ENCODE results near the gene LRRC4C. TPM values are rescaled to one million over a fixed set of nuclear protein-coding genes. Genes with fewer than 3 reads are reported as not detected.

LRRC4C gene
- total and polyA plus RNA-seq, 4 donors = 0.33 to 5.3 (median 0.43) TPM

- no peak overlapping the region for H3K27ac ChIP-seq (ENCODE audit: low read depth in 1 of 2, low read length in 1 of 2)
- no peak for TF ChIP-seq CTCF (IDR thresholded peaks at IDR 0.05; ENCODE audit: control extremely low read depth, extremely low read depth)
- no peak for ATAC-seq (ENCODE audit: insufficient read depth, low FRiP score)
- no peaks in the 10 kb centered on the region for H3K4me1 ChIP-seq (ENCODE audit: control insufficient read depth in 5 of 5, insufficient read depth in 5 of 5, low read length in 5 of 5)
- H3K9me3 ChIP-seq (ENCODE audit: control insufficient read depth in 4 of 4, insufficient read depth in 3 of 4, low read length in 3 of 4) = no peaks in the 10 kb centered on the region
- H3K9ac ChIP-seq (ENCODE audit: insufficient read depth in 1 of 2, low read length in 2 of 2) = no peak overlapping the region
- no peak overlapping the region for H3K4me3 ChIP-seq
- no peaks in the 10 kb centered on the region for H3K36me3 ChIP-seq (ENCODE audit: control insufficient read depth in 4 of 4, insufficient read depth in 4 of 4, low read length in 4 of 4)
- no peak for DNase-seq
- no peaks in the 10 kb centered on the region for H3K27me3 ChIP-seq (ENCODE audit: control insufficient read depth in 3 of 3, insufficient read depth in 3 of 3, low read length in 2 of 3)
Observed at GRCh38 chr11:41005986-41006385, 453.5 kb downstream of the LRRC4C start.

GRCh38 chr11:41003339-41004282, 455.8 kb downstream of the LRRC4C start:
- Histone ChIP-seq H3K9me3 (ENCODE audit: control insufficient read depth in 4 of 4, insufficient read depth in 3 of 4, low read length in 3 of 4) (no peaks in the 10 kb centered on the region), H3K4me3 (no peak overlapping the region), H3K27me3 (ENCODE audit: control insufficient read depth in 3 of 3, insufficient read depth in 3 of 3, low read length in 2 of 3) (no peaks in the 10 kb centered on the region), H3K9ac (ENCODE audit: insufficient read depth in 1 of 2, low read length in 2 of 2) (no peak overlapping the region), H3K27ac (ENCODE audit: low read depth in 1 of 2, low read length in 1 of 2) (no peak overlapping the region), H3K4me1 (ENCODE audit: control insufficient read depth in 5 of 5, insufficient read depth in 5 of 5, low read length in 5 of 5) (no peaks in the 10 kb centered on the region), H3K36me3 (ENCODE audit: control insufficient read depth in 4 of 4, insufficient read depth in 4 of 4, low read length in 4 of 4) (no peaks in the 10 kb centered on the region)
- TF ChIP-seq CTCF (IDR thresholded peaks at IDR 0.05; ENCODE audit: control extremely low read depth, extremely low read depth) = no peak
- 60 to 61% methylated on average over 4 of the region's 4 CpGs for WGBS, 2 donors
- ATAC-seq (ENCODE audit: insufficient read depth, low FRiP score) (no peak), DNase-seq (no peak)

GRCh38 chr11:40998920-40999319, 460.5 kb downstream of the LRRC4C start:
- DNase-seq = no peak
- H3K36me3 ChIP-seq (ENCODE audit: control insufficient read depth in 4 of 4, insufficient read depth in 4 of 4, low read length in 4 of 4) = no peaks in the 10 kb centered on the region
- H3K27me3 ChIP-seq (ENCODE audit: control insufficient read depth in 3 of 3, insufficient read depth in 3 of 3, low read length in 2 of 3) = no peaks in the 10 kb centered on the region
- no peak overlapping the region for H3K9ac ChIP-seq (ENCODE audit: insufficient read depth in 1 of 2, low read length in 2 of 2)
- H3K9me3 ChIP-seq (ENCODE audit: control insufficient read depth in 4 of 4, insufficient read depth in 3 of 4, low read length in 3 of 4) = no peaks in the 10 kb centered on the region
- WGBS, 2 donors = 81 to 85% methylated on average over 5 of the region's 5 CpGs
- no peaks in the 10 kb centered on the region for H3K4me1 ChIP-seq (ENCODE audit: control insufficient read depth in 5 of 5, insufficient read depth in 5 of 5, low read length in 5 of 5)
- no peak overlapping the region for H3K4me3 ChIP-seq
- ATAC-seq (ENCODE audit: insufficient read depth, low FRiP score) = no peak
- TF ChIP-seq CTCF (IDR thresholded peaks at IDR 0.05; ENCODE audit: control extremely low read depth, extremely low read depth) = no peak
- H3K27ac ChIP-seq (ENCODE audit: low read depth in 1 of 2, low read length in 1 of 2) = no peak overlapping the region

Data from lung (tissue), 12 donors.